Activated naive CD4-positive, alpha-beta T cell (primary cell): ENCODE measurements around the gene CIAO3.
"Not testable (repeated sequence)": the region's sequence is repeated elsewhere in the genome, so short reads cannot be mapped to it uniquely, and the experiment has no call there.

ENCODE experiments used
- DNase-seq, 4 experiments: peaks; one replicate each; lab custom pipeline; 2025; lab: John Stamatoyannopoulos, UW

Gene CIAO3

DNA sequence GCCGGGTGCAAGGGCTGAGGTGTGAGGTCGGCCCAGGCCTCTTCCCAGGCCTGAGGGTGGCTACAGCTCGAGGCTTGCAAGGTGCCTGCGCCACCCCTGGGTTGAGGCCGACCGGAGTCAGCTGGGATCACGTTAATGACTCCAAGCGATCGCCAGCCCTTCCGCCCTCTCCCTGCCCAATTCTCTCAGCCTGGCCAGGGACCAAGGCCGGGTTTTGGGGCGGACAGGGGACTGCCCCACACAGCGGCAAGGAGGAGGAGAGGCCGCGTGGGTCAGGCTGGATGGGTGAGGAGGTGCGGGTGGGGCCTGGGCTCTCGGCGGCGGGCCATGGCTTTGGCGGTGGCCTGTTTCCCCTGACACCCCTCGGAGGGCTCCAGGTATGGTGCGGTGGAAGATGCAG, 47.4 kb downstream of the CIAO3 start:
- DNase-seq = no peak

DNA sequence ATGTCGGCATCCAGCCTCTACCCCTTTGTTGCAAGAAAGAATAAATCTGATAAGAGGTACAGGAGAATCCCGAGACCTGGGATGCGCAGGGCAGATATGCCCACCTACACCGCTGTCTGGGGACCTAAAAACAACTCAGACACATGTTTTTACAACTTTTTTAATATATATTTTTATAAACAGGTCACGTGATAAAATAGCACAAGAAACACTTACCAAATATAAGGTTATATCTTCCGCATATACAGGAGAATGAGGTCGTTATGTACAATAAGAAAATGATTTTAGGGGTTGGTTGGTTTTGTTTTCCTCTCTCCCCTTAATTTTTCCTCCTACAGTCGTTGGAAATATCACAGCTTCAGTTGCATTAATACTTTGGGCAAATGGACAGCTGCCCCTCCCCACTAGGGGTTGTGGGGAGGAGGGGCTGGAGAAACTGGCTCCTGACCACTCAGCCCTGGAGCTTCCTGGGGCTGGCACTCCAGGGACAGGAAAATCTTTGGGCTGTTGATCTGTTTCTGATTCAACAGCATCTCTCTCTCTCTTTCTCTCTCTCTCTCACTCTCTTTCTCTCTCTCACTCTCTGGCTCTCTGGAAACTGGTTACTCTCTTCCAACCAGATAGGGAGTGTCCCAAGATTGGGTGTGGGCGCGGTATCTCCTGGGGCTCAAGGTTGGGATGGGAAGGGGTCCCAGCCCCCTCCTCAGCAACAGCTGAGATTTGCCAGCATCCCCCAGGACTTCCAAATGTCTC, 48.3 kb downstream of the CIAO3 start:
- no peak for DNase-seq

DNA sequence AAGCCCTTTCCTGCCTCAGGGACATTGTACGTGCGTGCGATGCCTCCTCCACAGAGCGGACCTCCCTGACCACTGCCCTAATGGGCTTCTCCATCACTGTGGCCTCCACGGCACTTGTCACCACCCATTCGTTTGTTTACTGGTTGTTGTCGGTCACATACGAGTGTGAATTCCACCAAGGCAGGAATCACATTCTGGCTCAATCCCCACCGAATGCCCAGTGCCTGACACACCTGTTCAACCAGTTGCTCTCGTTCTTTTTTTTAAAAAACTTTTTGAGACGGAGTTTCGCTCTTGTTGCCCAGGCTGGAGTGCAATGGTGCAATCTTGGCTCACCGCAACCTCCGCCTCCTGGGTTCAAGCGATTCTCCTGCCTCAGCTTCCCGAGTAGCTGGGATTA, 49.6 kb downstream of the CIAO3 start:
- DNase-seq = not testable (repeated sequence)

DNA sequence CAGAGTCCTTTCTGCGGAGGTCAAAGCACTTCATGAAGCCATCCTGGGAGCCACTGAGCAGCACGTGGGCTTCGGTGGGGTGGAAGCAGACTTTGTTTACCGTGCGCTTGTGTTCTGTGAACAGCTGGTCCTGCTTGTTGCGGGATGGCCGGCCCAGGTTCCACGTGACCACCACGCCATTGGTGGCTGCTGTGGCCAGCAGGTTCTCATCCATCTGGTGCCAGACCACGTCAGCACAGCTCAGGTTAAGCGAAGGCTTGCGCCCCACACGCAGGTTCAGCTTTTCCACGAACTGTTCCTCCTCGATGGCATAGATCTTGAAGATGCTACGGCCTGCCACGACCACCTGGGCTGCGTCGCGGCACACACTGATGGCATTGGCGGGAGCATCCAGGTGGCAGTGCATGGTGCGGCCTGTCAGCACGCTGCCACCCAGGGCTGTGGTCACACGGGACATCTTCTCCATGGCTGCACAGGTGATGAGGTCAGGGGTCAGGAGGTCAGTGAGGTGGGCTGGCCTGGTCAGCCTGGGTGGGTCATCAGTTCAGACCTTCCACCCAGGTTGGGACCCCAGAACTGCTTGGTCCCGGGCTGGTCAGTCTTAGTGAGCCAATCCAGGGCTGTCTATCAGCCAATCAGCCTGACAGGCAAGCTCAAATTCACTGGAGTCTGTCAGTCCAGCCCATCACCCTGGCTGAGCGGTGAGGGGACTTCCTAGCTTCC, 51.5 kb downstream of the CIAO3 start:
- no peak for DNase-seq

DNA sequence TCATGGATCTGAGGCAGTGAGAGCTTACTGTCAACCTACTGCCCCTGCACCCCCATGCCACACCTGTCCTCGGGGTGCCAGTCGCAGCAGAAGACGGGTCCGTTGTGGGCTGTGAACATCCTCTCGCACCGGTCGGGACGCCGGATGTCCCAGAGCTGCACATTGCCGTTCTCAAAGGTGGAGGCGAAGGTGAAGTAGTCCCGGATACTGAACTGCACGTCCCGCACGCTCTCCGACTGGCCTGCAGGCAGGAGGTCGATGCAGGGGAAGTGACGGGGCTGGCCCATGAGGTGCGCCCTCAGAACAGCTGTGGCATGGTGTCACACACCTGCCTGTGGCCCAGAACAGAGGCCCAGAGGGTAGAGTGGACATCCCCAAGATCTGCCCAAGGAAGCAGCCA, 53.3 kb downstream of the CIAO3 start:
- DNase-seq = no peak

DNA sequence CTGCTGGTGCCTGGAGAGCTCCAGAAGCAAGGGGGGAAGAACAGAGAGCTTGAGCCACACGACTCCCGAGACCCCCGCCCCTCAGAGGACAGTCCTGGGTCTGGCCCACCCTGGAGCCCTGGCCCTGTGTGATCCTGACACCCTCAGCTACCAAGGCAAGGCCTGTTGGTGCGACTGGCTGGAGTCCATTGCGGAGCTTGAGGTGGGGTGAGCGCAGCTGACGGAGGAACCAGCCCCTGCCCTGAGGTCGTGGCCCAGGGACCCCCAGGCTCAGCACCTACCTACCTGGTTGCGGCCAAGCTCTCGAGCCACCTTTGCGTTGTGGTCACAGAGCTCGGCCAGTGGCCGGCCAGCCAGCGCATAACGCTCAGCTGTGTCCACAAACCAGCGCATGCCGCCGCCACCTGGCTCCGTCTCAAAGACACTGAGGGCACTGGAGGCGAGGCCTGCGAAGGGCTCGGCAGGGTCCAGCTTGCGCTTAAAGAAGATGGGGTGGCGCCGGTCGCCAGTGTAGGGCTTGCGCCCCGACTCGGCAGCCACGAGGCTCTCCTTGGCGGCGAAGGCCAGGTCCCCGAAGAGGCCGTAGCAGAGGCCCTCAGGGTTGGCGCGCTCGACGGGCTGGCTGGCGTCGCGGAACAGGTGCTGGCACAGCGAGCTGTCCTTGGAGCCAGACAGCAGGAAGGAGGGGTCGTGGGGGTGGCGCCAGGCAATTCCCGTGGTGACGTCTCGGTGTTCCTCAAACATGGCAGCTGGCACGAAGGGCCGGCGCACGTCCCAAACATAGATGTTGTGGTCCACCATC, 54.1 kb downstream of the CIAO3 start:
- DNase-seq = no peak

DNA sequence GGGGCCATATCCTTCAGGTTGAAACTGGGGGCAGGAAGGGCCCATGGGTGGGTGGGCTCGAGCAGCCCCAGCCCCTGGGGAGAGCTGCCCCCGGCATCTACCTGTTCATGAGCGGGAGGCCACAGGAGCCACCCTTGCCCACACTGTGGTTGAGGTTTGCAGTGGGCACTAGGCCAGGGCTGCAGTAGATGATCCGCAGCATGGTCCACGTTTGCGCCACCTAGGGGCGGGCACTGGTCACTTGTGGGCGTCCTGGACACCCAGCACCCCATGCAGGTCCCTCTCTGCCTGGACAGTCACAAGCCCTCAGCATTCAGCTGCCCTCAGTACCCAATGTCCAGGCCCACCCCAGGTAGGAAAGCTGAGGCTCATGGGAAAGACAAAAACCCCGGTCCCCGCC, 54.8 kb downstream of the CIAO3 start:
- no peak for DNase-seq

DNA sequence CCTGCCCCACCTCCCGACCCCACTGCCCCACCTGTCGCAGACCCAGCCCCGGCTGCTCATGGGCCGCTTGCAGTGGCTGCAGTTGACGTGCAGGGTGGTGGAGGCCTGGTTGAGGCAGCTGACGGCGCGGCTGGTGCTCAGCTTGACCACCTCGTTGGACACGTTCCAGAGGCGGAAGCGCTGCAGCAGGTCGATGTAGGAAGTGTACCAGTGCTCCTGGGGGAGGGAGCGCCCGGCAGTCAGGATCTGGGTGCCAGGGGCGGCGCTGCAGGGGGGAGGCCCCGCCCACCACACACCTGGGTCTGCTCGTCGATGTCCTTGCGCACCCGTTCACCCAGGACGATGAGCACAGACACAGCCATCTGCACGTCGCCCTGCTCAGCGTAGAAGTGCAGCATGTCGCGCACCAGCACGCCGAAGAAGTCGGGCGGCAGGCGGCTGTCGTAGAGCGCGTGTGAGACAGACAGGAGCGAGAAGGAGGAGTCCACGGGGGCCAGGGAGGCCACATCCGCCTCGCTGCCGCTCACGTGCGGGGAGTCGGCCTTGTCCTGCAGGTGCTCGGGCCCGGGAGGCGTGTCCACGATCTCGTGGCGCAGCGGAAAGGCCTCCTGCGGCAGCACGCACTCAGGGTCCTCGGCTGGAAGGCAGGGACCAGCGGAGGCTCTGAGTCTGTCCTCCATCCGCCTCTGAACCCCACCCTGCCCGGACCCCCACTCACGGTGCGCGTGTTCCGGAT, 55.7 kb downstream of the CIAO3 start:
- DNase-seq = no peak

DNA sequence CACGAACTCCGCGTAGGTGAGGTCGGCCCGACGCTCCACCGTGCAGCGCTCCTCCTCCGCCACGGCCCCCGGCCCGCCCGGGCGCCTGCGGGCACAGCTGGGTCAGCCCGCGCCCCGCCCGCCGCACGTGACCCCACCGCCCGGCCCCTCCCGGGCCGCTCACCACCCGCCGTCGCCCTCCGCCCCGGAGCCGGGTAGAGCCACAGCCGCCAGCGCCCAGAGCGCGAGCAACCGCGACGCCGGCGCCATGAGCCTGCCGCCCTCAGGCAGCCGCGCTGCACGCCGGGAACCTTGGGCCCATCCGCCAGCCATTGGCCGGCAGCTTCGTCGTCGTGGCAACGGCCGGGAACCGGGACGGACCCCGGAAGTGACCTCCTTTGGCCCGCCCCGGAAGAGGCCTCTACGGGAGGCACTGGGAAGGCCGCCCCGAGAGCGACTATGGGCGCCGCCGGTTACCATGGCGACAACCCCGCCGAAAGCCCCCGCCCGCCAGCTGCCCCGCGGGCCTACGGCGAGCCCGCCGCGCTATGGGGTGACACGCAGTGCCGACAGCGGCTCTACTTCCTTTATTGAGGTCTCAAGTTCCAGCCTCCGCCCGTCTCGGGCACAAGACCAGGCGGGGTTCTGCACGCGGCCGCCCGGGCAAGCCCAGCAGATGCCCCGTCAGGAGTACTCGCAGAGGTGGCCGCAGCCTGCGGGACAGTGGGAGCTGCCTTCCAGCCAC, 56.6 kb downstream of the CIAO3 start, which contains the start of gene JMJD8:
TSS of gene JMJD8 (minus strand) at position 264 of the 724 bp plus-strand sequence. CDS start at position 249, 15 bp downstream.
- peak; percentile 86 to 94 (median 91) for DNase-seq

DNA sequence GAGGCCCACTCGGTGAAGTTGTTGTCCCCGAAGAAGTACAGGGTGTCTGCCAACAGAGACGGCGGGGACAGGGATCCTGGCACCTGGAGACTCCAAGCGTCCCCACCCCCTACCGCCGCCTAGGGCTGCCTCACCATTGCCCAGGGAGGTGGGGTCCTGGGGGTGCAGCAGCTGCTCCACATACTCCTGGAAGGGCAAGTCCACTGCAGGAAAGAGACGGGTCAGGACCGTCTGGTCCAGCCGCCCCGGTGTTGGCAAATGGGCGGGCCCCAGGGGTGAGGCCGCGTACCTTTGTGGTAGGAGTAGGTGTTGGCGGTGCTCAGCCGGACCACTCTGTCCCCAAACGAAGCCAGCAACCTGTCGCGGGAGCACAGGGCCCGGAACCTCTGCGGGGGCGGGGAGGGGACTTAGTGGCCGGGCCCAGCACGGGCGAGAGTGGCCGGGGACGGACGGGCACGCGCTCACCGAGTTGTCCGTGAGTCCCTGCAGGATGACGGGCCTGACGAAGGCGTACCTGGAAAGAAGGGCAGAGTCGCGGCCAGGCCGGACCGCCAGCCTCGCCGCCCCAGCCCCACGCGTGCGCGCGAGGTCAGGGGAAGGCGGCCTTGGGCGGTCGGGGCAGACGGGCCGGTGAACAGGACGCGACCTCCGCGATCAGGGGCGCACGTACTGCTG, 57.3 kb downstream of the CIAO3 start:
- DNase-seq = no peak

DNA sequence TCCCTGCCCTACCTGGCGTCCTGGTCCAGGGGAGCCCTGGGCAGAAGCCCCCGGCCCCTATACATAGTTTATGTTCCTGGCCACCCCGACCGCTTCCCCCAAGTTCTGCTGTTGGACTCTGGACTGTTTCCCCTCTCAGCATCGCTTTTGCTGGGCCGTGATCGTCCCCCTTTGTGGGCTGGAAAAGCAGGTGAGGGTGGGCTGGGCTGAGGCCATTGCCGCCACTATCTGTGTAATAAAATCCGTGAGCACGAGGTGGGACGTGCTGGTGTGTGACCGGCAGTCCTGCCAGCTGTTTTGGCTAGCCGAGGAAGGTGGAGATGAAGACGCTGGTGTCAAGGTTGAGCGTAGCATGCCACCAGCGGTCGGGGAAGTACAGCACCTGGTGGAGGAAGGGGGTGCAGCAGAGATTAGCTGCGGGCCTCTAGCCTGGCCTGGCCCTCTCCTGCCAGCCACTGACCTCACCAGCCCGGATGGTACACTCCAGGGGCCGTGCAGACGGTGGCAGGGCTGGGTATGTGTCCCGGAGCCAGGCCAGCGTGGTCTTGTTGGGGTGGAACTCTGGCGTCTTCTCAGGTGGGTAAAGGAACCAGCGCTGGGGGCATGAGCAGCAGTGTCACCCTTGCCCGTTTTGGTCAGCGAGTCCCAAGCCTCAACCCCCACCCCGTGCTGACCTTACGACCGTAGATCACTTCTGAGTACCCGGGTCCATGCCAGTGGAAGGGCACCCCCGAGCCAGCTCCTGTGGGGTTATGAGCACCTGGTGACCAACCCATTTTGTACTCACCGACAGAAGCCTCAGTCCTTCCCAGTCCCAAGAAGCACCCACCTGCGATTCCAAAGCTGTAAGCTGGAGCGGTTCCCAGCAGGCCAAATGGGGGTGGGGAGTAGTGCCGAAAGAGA, 58.1 kb downstream of the CIAO3 start:
- DNase-seq = no peak

DNA sequence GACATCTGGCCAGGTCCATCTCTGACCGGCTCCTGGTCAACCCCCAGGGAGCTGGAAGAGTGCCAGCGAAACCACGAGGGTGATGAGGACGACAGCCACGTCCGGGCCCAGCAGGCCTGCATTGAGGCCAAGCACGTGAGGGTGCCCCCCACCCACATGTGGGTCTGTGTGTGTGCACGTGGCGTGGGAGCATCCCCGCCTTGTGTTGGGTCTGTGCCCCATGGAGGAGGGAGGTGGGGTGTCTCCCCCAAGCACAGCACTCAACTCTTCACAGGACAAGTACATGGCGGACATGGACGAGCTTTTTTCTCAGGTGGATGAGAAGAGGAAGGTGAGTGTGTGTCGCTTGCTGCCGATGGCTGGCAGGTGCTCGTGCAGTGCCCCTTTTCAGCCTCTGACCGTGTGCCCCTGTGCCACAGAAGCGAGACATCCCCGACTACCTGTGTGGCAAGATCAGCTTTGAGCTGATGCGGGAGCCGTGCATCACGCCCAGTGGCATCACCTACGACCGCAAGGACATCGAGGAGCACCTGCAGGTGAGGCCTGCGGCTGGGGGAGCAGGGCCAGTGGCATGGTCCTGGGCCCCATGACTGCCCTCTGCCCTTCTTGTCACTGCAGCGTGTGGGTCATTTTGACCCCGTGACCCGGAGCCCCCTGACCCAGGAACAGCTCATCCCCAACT, 58.9 kb downstream of the CIAO3 start:
- no peak for DNase-seq

DNA sequence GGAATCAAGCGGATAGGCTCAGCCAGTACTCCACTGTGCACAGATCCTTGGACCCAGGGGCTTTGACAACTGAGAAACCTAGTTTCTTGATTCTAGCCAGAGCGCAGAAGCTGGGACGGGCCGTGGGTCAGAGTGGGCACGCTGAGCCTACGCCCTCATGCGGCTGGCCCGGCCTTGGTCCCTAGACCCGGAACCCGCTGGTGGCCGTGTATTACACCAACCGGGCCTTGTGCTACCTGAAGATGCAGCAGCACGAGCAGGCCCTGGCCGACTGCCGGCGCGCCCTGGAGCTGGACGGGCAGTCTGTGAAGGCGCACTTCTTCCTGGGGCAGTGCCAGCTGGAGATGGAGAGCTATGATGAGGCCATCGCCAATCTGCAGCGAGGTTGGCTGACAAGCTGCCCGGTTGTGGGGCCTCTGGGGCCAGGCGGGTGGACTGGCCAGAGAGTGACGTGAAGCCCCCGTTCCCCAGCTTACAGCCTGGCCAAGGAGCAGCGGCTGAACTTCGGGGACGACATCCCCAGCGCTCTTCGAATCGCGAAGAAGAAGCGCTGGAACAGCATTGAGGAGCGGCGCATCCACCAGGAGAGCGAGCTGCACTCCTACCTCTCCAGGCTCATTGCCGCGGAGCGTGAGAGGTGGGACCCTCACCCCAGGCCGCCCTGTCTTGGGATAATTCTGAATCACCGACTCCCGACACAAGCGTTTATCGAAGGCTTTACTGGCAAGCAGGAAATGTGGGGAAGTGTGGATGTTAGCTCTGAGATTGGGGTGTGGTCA, 59.6 kb downstream of the CIAO3 start:
- DNase-seq = no peak

DNA sequence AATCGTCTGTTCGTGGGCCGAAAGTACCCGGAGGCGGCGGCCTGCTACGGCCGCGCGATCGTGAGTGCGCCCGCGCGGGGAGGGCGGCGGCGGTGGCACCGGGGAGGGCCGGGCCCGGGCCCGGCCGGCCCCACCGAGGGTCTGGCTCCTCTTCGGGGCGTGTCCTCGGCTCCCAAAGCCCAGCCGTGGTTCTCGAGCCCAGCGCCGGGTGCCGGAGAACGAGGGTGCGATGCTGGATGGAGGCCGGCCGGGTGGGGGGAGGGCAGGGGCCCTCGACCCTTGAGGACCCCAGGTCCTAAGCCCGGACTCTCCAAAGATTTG, 60.2 kb downstream of the CIAO3 start:
- DNase-seq = no peak

DNA sequence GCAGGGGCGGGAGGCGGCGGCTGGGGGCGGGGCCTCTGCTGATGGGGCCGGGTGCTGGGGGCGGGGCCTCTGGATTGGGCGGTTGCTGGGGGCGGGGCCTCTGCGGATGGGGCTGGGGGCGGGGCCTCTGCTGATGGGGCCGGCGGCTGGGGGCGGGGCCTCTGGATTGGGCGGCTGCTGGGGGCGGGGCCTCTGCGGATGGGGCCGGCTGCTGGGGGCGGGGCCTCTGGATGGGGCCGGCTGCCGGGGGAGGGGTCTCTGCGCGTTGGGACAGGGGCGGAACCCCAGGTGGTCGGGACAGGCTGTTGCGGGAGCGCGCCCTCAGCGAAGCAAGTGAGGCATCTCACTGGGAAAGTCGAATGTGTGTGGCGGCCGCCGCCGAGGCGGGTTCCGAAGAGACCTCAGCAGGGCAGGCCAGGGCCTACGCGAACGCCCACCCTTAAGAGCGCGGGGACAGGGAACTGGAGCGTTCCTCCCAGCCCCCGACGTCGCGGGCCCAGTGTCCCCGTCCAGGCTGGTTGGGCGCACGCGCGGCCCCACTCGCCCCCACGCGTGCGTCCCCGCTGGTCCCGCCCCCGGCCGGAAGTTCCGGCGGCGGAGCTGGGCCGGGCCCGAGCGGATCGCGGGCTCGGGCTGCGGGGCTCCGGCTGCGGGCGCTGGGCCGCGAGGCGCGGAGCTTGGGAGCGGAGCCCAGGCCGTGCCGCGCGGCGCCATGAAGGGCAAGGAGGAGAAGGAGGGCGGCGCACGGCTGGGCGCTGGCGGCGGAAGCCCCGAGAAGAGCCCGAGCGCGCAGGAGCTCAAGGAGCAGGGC, 60.8 kb downstream of the CIAO3 start, which contains the start of gene STUB1:
TSS of gene STUB1 (plus strand) at position 597 of the 811 bp plus-strand sequence. CDS start at position 713, 116 bp downstream.
- peak; percentile 87 to 97 (median 95) for DNase-seq
